ENCODE results near the gene ODAD3. TPM values are rescaled to one million over a fixed set of nuclear protein-coding genes. Genes with fewer than 3 reads are reported as not detected.

ODAD3 gene
- total RNA-seq, result 1 to 10 TPM in 1 of 4 donors, under 1 TPM in 1, not detected in 2; 0.48 to 4.4 TPM

DNA sequence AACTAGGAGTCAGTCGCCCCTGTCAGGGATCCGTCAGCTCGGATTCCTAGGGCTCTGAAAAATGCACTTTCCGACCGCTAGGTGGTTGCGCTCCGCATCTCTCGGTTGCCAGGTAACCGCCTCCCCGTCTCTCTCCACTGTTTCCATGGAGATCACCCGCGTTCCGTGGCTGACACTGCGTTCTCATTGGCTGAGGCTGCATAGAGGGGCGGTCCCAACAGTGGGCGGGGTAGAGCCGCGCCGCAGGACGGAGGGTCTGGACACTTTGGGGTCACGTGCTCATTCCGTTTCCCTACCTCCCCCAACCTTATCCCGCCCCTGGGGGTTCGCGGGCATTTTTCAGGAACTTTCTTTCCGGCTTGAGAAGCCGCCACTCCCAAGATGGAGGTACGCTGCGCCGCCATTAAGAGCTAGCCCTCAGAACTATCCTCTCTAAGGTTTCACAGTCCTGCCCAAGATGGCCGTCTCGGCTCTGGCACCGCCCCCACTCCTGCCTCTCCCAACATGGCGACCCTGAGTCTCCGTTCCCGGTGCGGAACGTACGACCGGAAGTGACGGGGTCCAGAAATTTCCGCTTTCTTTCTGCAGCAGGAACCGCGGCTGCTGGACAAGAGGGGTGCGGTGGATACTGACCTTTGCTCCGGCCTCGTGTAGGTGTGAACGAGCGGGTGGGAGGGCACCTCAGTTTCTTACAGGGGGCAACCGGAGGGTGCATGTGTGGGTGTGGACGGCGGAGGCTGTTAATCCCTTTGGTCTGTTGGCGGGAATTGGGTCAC is at the start of gene ODAD3, which contains the start of gene PRKCSH:
ODAD3 (minus strand) TSS at position 65 of the 776 bp plus-strand sequence. CDS start 105 bp downstream, outside the sequence.
PRKCSH (plus strand) TSS at position 579 of the 776 bp plus-strand sequence. CDS start 483 bp downstream, outside the sequence.
- TF ChIP-seq CTCF (IDR thresholded peaks at IDR 0.05), result peak; percentile 77 to 95 (median 86)
- peak; percentile 17 to 31 for TF ChIP-seq POLR2A (IDR thresholded peaks at IDR 0.05)
- intact Hi-C loops (cut with DNase I; ENCODE audit: low total_unique reads), result no loop called here
- DNase-seq, result peak; percentile 99

DNA sequence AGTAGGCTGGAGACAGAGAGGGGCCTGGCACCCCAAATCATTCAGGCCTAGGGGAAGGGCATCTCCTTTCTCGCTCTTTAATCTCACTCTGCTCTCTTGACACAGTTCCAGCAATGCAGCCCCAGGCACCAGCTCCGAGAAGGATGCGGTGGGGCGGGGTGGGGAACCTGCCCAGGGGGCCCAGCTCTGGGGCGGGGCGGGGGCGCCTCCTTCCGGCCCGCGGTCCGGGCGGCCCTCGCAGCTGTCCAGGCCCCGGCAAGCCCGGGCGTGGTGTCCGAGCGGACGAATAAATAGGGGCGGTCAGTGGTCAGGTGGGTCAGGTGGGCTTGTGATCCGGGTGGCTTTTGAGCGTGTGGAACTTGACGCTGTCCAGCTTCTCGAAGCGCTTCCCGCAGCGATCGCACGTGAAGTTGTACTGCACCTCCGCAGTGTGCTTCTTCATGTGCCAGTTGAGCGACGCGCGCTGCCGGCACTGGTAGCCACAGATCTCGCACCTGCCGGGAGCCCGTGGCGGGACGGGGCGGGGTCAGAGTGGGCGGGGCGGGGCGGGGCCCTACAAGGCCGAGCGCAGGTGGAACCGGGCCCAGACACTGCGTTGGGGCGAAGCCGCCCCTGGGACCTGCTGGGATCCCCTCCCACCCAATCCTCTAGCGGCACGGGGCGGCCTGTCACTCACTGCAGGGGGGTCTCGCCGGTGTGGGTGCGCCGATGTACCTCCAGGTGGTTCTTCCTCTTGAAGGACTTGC is 48.6 kb upstream of the ODAD3 start:
- no peak overlapping the region for H3K4me3 ChIP-seq
- no peaks in the 10 kb centered on the region for H3K9me3 ChIP-seq
- H3K4me1 ChIP-seq, result peaks cover 0 to 28% of the 10 kb centered on the region in 2 donors
- intact Hi-C loops (cut with DNase I; ENCODE audit: low total_unique reads), result loop anchor here (10.0 kb wide), 1 partner anchor 101 kb away; no protein-coding TSS in a partner anchor
- no peak for DNase-seq
- H3K27ac ChIP-seq, result no peak overlapping the region
- no peaks in the 10 kb centered on the region for H3K36me3 ChIP-seq
- H3K27me3 ChIP-seq, result peaks cover 21 to 45% of the 10 kb centered on the region in 2 donors
- TF ChIP-seq CTCF (IDR thresholded peaks at IDR 0.05), result no peak
- no peak for TF ChIP-seq POLR2A (IDR thresholded peaks at IDR 0.05)

More for the DNA sequence above, at the start of gene ODAD3, which contains the start of gene PRKCSH:
- Histone ChIP-seq H3K36me3 (no peaks in the 10 kb centered on the region), H3K27me3 (no peaks in the 10 kb centered on the region), H3K9me3 (no peaks in the 10 kb centered on the region), H3K27ac (peak within 1 kb of the TSS; percentile 83 to 86), H3K4me1 (peaks cover 9% of the 10 kb centered on the region in 2 donors), H3K4me3 (peak within 1 kb of the TSS; percentile 74)

DNA sequence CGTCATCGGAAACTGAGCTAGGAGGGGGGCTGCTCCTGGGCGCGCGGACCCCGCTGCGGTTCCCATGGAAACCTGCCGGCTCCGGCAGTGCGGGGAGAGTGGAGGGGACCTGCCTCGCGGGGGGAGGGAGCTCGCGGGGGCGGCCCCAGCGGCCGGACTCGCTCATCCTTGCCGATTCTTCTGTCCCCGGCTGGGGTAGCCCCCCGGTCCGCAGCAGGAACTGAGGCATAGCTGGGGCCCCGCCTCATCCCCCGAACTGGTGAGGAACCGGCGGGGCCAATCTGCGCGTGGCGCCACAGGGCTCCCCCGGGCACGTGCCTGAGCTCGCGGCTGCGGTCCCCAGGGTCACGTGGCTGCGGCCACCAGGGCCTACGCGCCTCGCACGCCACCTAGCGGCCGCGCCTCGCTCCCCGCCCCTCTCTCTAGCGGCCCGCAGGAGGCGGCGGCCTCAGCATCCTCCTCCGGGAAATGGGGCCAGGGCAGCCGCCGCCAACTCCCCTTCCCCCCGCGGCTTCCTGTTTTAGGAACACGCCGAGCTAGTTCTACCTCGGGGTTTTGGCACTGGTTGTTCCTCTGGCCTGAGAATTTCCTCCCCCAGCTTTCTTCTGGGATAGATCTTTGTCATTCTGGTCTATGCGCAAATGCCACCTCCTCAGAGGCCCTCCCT is 47.6 kb upstream of the ODAD3 start:
- H3K4me1 ChIP-seq, result peaks cover 0 to 28% of the 10 kb centered on the region in 2 donors
- TF ChIP-seq POLR2A (IDR thresholded peaks at IDR 0.05) (no peak), CTCF (IDR thresholded peaks at IDR 0.05) (peak; percentile 83 to 97 (median 90))
- DNase-seq, result peak; percentile 62 to 76
- H3K27ac ChIP-seq, result no peak overlapping the region
- no peaks in the 10 kb centered on the region for H3K9me3 ChIP-seq
- intact Hi-C loops (cut with DNase I; ENCODE audit: low total_unique reads), result loop anchor here (10.0 kb wide), 1 partner anchor 102 kb away; no protein-coding TSS in a partner anchor
- H3K27me3 ChIP-seq, result peaks cover 21 to 45% of the 10 kb centered on the region in 2 donors
- H3K36me3 ChIP-seq, result no peaks in the 10 kb centered on the region
- peak overlapping the region in 1 of 2 donors; percentile 14 for H3K4me3 ChIP-seq

GRCh38 chr19:11481534-11482383 is 46.8 kb upstream of the ODAD3 start:
- Histone ChIP-seq H3K27ac (no peak overlapping the region), H3K4me1 (peaks cover 0 to 28% of the 10 kb centered on the region in 2 donors), H3K9me3 (no peaks in the 10 kb centered on the region), H3K27me3 (peaks cover 21 to 45% of the 10 kb centered on the region in 2 donors), H3K4me3 (peak overlapping the region in 1 of 2 donors; percentile 14), H3K36me3 (no peaks in the 10 kb centered on the region)
- TF ChIP-seq CTCF (IDR thresholded peaks at IDR 0.05) (no peak), POLR2A (IDR thresholded peaks at IDR 0.05) (no peak)
- peak; percentile 45 to 52 for DNase-seq
- intact Hi-C loops (cut with DNase I; ENCODE audit: low total_unique reads), result loop anchor here (10.0 kb wide), 1 partner anchor 103 kb away; no protein-coding TSS in a partner anchor
